ENCODE measurements around the gene AASDH.

GRCh38 chr4:56425518-56425917 is 38.2 kb upstream of the AASDH start:
- no peak for TF ChIP-seq GATA3 (IDR thresholded peaks at IDR 0.05; ENCODE audit: low read depth, low read length)
- no peak for TF ChIP-seq GATA2 (IDR thresholded peaks at IDR 0.05; ENCODE audit: low read depth, low read length)
